HL-60/S4 (cell line): ENCODE measurements around the gene KIAA2012.

Source experiments
- in situ Hi-C: fragments of 300-500 bp; cut with MboI; formaldehyde crosslinking; loops from 2 replicates; pipeline ENCODE4 v1.14.3; 2022; ENCODE audit warnings: low sequenced_read_pairs

The KIAA2012 gene

DNA sequence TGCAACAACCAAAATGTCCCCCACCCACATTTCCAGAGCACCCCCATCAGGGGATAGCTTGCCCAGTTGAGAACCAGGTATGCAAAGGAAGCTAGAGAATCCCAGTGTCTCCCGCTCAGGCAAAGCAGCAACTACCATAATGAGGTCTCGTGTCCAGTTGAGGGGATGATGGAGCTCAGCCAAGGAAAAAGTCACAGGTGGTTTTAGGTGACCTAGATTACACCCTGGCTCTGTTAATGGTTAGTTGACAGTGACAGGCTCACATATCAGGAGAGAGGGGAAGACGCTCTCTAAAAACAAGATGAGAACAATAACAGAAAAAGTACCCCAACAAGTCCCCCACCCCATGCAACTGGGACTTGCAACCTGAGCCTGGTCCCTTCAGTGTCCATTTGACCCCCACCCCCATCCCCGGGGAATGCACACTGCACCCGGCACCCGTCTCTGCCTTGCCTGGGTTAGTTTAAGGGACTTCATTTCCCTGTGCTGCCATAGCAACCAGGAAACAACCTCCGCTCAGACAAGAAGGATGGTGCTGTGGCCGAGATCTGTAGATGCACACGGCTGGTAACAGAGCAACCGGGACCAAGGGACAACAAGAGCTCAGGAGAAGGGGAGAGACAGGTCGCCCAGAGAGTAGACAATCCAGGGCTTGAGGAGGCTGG is at the start of gene KIAA2012:
KIAA2012 (plus strand) TSS at position 519 of the 665 bp plus-strand sequence. CDS start 373 bp downstream, outside the sequence.
- in situ Hi-C loops = no loop called here

DNA sequence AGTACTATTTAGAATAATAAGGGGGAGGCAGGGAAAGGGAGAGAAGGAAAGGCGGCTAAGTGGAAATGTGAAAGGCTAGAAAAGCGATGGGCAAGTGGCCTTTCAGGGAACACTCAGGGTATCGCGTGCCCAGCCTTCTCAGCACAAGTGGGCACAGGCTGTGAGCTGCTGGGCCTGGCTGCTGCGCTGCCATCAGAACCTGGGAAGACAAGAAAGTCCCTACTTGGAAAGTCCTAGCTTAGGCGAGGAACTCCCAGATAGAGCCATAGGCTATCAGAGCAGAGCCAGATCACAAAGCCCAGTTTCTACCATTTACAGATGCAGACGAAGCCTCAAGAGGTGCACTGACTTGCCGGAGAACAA is 49.2 kb upstream of the KIAA2012 start:
- in situ Hi-C loops = no loop called here

DNA sequence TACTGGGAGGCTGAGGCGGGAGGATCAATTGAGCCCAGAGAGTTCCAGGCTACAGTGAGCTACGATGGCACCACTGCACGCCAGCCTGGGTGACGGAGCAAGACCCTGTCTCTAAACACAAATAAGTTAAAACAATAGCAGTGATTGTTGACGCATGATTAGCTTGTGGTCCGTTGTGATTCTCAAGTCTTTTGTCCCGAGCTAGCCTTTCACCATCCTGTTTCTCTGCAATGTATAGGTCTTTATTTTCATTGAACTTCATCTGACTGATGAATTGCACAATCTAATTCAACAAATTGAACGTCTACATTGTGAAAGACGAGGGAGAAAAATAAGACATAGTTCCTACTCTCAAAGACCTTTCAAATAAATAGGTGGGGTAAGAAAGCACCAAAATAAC is 48.2 kb upstream of the KIAA2012 start:
- in situ Hi-C loops = no loop called here

DNA sequence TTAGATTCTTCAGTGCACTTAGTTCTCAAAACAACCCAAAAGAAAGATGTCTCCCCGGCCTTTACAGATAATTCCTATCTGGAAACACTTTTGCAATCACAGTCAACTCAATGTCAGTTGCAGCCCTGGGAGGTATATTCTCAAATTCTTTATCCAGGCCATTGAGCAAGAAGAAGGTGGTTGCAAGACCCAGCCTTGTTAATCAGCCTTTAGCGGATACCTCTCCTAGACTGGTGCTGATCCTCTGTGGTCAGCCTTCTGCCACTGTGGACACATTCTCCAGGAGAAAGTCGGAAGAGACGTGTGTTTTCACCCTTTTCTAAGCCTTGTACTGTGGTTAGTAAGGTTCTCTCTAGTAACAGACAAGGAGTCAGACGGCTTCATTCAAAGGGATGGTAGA is 47.2 kb upstream of the KIAA2012 start:
- in situ Hi-C loops = no loop called here

GRCh38 chr2:202026507-202026906 is 46.5 kb upstream of the KIAA2012 start:
- in situ Hi-C loops = no loop called here

GRCh38 chr2:202030691-202031090 is 42.4 kb upstream of the KIAA2012 start:
- in situ Hi-C loops = no loop called here

GRCh38 chr2:202031246-202031951 is 41.7 kb upstream of the KIAA2012 start:
- in situ Hi-C loops = no loop called here

- in situ Hi-C loops = no loop called here
Observed at GRCh38 chr2:202032846-202033316, 40.2 kb upstream of the KIAA2012 start.

DNA sequence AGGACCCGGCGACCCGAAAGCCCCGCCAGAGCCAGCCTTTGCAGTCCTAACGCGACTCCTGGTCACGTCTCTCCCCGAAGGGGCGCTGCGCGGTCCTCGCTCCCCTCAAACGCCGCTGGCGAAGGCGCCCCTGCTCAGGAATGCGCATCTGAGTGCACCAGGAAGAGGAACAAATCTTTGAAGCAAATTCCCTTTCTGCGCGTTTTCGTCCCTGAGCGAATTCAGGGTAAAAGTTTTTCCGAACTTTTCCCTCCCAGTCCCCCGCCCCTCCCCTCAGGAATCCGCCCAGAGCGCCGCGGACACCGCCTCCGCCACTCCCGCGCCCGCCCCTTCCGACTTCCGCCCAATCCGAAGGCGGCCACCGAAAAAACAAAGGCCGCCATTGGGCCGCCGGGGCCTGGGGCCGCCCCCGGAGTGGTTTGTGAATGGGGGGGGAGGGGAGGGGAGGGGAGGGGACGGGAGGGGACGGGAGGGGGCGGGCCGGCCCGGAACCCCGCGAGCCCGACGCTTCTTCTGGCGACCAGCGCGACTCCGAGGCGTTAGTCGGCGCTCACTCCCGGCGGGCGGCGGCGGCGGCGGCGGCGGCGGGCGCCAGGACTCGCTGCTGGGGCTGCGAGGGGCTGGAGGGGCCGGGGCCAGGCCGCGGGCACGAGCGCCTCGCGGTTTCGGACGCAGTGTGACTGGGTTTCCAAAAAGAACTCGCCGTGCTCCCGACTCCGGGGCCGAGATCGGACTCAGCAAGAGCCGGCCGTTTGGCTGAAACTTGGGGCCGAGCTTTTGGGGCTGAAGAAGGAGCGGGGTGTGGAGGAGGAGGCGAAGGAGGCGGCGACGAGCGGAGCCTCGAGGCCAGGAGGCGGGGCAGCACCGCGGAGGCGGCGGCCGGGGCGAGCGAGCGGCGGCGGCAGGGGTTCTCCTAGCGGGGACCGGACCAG is 39.5 kb upstream of the KIAA2012 start, which contains the start of gene FZD7:
FZD7 (plus strand) TSS at position 539 of the 932 bp plus-strand sequence. CDS start 793 bp downstream, outside the sequence.
- in situ Hi-C loops = no loop called here

GRCh38 chr2:202034249-202035088 is 38.6 kb upstream of the KIAA2012 start:
- in situ Hi-C loops = no loop called here

DNA sequence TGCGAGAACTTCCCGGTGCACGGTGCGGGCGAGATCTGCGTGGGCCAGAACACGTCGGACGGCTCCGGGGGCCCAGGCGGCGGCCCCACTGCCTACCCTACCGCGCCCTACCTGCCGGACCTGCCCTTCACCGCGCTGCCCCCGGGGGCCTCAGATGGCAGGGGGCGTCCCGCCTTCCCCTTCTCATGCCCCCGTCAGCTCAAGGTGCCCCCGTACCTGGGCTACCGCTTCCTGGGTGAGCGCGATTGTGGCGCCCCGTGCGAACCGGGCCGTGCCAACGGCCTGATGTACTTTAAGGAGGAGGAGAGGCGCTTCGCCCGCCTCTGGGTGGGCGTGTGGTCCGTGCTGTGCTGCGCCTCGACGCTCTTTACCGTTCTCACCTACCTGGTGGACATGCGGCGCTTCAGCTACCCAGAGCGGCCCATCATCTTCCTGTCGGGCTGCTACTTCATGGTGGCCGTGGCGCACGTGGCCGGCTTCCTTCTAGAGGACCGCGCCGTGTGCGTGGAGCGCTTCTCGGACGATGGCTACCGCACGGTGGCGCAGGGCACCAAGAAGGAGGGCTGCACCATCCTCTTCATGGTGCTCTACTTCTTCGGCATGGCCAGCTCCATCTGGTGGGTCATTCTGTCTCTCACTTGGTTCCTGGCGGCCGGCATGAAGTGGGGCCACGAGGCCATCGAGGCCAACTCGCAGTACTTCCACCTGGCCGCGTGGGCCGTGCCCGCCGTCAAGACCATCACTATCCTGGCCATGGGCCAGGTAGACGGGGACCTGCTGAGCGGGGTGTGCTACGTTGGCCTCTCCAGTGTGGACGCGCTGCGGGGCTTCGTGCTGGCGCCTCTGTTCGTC is 37.7 kb upstream of the KIAA2012 start:
- in situ Hi-C loops = no loop called here

GRCh38 chr2:202035941-202036372 is 37.1 kb upstream of the KIAA2012 start:
- in situ Hi-C loops = no loop called here

GRCh38 chr2:202036601-202037037 is 36.4 kb upstream of the KIAA2012 start:
- in situ Hi-C loops = no loop called here

- in situ Hi-C loops = no loop called here
Observed at GRCh38 chr2:202037086-202037485, 36.0 kb upstream of the KIAA2012 start.

GRCh38 chr2:202038471-202039277 is 34.4 kb upstream of the KIAA2012 start:
- in situ Hi-C loops = no loop called here

DNA sequence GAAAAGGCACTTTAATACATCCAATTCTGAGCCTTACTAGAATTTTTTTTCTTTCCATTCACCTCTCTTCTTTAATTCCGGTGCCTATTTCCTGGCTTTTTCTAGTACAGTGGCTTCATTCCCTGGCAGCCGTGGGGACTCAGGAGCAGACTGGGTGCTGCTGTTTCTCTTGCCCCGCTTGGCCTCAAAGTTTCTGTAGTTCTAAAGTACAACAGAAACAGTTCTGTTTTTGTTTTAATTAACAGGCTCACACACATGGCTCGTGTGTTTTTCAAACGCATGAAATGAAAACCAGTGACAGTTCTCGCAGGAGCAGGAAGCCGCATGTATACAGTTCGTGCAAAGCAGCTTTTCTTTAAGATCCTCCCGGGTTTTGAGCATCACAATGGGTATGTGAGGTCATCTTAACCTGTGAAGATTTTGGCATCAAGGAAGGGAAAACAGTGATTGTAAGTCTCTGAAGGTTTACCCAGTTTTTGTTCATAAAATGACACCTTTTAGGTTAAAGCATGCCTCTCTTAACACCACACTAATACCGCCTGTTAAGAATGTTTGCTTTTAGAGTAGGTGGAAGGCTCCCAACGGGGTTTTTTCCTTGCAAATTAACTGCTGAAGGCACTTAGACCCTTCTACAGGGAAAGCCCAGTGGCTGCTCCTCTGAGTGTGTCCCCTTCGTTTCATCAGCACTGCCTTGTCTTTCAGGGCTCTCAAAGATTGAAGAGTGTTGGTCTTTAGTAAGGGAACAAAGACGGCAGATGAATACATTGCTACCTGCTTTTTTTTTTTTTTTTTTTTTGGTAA is 33.6 kb upstream of the KIAA2012 start:
- in situ Hi-C loops = no loop called here

DNA sequence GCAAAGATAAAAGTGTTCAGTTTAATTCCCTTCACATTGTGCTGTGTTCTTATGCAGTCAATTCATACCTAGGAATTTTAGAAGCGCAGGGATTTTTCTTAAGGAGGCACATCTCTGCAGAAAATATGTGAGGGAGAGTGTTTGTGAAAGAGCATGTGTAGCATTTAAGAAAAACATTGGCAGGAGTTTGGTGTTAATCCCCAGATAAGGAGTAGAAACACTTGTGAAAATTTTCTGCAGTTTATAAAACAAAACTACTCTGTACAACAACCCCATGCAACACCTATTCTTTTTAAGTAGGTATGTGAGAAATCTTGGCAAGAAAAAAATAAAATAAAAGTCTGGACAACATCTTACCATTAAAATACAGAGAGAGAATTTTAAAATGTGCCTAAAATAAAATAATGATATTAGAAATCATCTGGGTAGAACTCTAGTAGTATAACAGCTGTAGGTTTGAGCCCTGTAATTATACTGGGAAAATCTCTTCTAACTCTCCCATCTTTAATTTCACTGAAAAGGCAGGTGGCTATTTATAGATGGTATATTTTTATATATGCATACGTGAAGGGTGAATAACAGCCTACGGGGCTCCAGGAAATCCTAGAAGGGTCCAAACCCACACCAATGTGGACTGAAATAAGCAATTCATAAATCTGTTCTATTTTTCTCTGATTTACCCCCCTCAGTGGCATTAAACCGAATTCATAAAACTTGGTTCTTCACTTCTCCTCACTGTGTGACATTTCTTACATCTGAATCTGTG is 32.8 kb upstream of the KIAA2012 start:
- in situ Hi-C loops = no loop called here
